Measurements from ENCODE around the gene RS1.

RS1 gene

GRCh38 chrX:18668071-18668835 lies 3.7 kb downstream of the RS1 start:
- no peak for DNase-seq (ENCODE audit: low read depth)

DNA sequence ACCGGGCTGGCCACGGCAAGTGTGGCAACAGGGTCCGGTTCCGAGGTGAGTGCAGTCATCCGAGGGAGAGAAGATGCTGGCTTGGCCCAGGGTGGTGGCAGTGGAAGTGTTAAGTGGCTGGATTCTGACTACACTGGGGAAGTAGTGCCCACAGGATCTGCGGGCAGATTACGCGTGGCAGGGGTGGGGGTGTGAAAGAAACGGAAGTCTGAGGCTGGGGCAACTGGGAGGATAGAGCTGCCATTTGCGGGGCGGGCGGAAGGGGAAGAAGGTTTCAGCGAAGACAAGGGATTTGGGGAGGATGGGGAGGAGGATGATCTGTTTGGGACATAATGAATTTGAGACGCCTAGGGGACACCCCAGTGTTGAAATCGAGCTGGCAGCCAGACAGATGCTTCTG lies 5.3 kb downstream of the RS1 start:
- no peak for DNase-seq (ENCODE audit: low read depth)

DNA sequence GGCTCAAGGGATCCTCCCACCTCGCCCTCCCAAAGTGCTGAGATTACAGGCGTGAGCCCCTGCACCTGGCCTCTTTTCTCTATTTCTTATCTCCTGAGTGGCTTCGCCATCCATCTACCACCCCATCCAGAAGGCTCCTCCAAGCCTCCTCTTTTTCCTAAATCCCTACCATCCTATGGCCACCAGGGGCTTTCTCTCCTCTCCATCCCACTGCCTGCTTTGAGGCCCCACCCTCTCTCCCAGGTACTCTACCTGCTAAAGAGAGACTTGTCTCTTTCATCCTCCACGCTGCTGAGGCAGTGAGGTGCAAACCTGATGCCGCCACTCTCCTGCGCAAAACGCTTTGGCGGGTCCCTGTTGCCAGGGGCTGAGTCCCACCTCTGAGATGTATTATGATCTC lies 7.0 kb downstream of the RS1 start:
- DNase-seq (ENCODE audit: low read depth), result no peak

- DNase-seq (ENCODE audit: low read depth), result no peak
These were observed 10.6 kb downstream of the RS1 start for GRCh38 chrX:18661273-18661672.

DNA sequence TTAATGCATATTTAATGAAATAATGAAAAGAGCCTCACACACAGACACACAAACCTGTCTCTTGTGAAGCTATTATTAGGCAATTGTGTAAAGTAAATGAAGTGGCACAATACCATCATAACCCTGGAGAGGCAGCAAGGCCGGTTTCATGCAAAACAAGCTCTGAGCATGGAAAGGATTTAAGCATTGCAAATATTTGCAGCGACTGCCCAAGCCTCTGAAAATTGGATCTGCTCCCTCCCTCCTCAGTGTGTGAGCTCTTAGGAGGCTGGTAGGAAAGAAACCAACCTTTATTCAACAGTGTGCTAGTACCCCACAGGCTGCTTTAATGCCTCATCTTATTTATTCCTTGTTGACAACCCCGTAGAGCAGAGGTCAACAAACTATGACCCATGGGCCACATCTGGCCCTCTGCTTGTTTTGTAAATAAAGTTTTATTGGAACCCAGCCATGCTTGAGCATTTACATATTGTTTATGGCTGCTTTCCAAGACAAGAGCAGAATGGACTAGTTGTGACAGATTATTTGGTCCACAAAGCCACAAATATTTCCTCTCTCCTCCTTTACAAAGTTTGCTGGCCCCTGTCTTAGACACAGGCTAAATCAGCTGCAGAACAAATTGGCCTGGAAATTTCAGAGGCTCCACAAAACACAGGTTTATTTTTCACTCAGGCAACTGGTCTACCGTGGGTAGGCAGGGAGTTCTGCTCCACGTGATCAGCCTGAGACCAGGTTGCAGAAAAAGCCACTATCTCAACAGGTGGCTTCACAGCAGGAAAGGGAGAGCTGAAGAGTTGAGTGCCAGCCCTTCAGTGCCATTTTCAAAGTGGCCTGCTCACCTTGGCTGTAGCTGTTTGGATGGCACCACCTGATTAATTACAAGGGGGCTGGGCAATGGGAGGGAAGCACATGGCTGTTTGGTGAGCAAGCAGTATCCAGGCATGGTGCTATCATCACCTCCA lies 16.8 kb downstream of the RS1 start:
- no peak for DNase-seq (ENCODE audit: low read depth)

GRCh38 chrX:18652636-18653035 lies 19.3 kb downstream of the RS1 start:
- DNase-seq (ENCODE audit: low read depth), result no peak

DNA sequence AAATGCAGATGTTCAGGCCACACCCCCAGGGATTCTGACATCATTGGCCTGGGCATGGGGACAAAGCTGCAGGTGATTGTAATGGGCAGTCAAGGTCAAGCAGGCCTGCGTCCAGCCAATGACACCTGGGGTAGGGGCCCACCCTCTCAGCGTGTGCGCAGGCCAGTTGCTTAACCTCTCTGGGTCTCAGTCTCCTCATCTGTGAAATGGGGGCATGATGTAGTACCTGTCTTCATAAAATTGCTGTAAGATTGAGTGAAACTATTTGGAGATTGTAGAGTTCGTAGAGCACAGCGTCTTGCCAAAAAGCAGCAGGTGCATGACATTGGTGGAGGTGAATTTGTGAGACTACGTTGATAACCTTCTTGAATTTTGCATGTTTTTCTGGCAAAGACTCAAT lies 21.2 kb downstream of the RS1 start:
- no peak for DNase-seq (ENCODE audit: low read depth)

GRCh38 chrX:18649498-18649951 lies 22.4 kb downstream of the RS1 start:
- DNase-seq (ENCODE audit: low read depth), result no peak

GRCh38 chrX:18647621-18648020 lies 24.3 kb downstream of the RS1 start:
- DNase-seq (ENCODE audit: low read depth), result no peak

GRCh38 chrX:18643853-18644252 lies 28.1 kb downstream of the RS1 start:
- DNase-seq (ENCODE audit: low read depth), result no peak

DNA sequence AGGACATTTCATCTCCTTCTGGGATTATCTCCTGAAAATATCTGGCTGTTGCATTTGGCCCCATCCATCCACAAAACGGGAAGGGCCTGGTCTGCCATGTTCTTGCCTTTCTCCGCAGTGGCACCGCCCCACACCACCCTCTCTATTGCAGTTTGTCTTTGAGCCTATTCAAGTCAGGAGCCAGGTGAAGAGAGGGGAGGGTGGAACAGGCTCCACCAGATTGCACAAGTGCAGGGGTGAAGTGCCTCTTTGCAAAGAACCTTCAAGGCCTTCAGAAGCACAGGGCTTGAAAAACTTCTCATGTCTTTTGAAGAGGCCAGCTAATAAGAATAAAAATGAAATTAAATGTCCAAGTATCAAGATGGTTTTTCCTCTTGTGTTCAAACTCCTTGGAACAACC lies 28.7 kb downstream of the RS1 start:
- DNase-seq (ENCODE audit: low read depth), result no peak

DNA sequence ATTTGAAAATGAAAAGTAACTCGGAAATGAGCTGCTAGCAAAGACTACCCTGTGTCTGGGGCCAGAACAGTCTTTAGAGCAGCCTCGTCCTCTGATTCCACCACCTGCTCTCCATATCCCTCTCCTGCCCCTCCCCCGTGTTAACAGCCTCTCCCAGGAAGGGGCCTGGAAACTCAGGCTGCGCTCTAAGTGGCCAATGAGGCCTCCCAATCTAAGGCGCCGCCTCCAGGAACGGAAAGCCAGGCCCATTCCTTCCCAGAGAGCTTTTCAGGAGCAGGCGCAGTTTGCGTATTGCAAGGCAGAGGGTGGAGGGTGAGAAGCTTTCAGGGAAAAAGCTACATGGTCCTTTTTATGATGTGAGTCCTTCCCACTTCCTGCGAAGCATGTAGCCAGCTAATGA lies 31.2 kb downstream of the RS1 start:
- DNase-seq (ENCODE audit: low read depth), result no peak

DNA sequence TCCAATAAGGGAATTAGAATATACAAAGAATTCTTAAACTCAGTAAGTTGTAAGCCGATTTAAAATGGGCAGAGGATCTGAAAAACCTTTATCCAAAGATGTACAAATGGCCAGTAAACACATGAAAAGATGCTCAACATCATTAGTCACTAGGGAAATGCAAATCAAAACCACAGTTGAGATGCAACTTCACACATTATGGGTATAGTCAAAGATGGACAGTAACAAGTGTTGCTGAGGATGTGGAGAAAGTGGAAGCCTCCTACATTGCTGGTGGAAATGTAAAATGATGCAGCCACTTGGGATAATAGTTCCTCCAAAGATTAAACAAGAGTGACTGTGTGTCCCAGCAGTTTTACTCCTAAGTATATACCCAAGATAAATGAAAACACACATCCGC lies 32.6 kb downstream of the RS1 start:
- DNase-seq (ENCODE audit: low read depth), result no peak

GRCh38 chrX:18638398-18638797 lies 33.5 kb downstream of the RS1 start:
- DNase-seq (ENCODE audit: low read depth), result no peak

- DNase-seq (ENCODE audit: low read depth), result no peak
These were observed 41.0 kb downstream of the RS1 start for GRCh38 chrX:18630934-18631333.

DNA sequence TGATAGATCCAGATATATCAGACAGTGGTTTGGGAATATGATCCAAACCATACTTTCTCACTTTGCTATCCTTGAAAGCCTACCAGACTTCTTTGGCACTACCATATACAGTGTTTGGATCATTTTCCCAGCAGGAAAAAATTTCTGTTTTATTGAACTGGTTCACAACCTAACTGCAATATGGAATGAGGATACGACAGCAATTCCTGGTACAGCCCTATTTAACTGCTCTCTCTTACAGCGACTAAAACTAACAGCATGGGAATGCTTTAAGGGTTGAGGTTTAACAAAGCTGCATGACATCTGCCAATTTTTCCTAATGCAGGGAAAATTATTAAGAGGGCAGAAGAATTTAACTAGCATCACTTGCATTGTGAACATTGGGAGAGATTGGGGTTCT lies 47.3 kb downstream of the RS1 start:
- no peak for DNase-seq (ENCODE audit: low read depth)

DNA sequence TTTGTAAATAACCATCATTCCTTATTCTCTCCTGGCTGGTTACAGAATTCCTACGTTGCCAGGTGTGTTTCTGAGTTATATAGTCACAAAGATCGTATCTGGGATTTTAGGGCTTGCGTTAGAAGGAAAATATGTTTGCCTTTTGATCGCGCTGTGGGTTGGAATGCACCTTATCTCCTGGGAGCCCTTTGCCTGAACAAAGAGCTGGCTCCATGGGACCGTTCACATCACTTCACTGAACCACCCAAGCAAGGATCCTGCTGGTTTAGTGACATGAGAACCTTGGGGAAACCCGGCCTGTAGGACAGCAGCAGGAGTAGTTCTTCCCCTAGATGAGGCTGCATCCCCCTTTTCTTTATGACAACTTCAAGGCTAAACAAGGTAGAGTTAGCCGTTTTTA lies 51.6 kb downstream of the RS1 start:
- DNase-seq (ENCODE audit: low read depth), result no peak

GRCh38 chrX:18619288-18619687 lies 52.6 kb downstream of the RS1 start:
- DNase-seq (ENCODE audit: low read depth), result no peak

DNA sequence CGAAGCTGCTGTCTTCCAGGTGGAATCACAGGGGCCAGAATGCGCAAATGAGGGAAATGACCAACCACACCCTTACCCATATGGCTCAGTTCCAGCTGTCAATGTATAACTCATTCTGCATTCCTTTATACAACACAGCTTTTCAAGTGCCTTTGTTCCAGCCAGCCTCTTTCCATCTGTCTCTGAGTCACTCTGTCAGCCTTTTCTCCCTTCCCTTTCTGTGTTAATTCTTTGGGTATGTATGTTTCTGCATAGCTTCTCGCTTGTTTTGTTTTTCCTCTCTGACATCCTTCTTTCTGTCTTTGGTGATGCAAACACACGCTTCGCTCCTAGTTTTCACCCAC lies 54.5 kb downstream of the RS1 start:
- no peak for DNase-seq (ENCODE audit: low read depth)

DNA sequence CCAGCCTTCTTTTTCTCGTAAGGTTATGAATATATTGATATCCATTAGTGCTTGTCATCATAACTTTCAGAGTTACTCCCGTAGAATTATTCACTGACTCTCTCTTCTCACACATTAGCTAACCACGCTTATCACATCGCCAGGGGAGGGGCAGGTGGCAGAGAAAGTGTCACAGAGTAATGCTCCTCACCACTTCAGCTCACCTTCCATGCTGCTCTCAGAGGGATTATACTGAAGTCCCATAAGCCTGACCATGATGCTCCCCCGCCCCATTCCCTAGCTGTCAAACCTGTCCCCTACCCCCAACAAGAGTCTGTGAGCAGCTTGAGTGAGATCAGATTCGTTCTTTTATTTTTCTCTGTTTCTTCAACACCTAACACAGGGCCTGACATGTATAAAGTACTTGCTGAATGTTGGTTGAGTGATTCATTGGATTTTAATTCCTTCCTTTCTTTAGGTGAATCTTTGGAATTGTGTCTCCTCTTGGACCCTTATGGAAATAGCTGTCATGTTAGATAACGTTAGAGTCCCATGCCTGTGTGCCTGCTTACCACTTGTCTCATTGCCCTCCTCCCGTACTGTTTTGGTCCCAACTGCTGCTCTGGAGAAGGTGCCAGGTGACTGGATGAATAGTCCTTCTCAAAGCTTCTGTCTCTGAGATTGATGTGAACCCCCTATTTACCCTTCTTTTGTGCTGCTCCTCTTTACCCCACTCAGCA lies 55.1 kb downstream of the RS1 start:
- DNase-seq (ENCODE audit: low read depth), result no peak

DNA sequence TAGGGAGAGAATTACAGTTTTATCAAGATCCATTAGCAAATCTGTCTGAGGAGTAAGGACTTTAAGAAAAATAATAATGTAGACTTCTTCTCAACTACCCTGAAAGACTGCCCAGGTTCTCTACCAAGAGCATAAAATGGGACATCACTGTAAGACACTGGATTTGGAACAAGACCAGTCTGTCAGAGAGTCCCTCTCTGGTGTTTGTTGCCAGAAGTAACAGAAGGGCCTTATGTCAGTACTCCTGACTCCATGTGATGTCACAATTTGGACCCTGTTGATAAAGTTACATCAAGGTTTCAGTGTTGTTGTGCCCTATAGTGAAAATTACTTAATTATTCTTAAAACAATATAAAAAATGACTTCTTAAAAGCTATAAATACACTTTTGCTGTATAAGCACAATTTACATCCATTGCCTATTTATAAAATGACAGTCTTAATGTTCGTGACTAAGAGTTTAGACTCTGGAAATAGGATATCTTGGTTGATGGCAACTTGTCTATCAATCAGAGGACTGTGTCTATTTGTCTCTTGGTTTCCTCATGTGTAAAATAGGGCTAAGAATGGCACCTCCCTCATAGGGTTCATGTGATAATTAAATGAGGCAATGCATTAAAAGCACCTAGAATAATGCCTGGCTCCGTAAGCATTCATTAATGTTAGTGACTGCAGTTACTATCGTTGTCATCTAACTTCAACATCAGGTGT lies 57.8 kb downstream of the RS1 start:
- DNase-seq (ENCODE audit: low read depth), result no peak

DNA sequence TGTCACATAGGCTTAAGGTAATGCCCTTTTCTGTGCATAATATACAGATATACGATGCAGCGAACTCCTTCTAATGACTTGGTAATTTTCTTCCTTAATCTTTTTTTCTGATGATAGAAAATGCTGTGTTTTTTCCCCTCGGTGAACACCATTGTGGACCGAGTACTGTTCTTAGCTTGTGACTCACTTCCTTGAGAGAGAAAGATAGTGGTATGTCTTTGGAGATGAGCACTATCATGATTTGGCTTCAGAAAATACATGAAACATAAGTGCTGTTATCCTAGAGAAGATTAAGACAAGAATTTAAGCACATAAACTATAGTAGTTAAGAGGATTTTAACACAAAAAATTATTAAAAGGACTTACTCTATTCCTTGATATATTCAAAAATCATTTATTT lies 63.9 kb downstream of the RS1 start:
- no peak for DNase-seq (ENCODE audit: low read depth)
